ENCODE data around the gene TMEM132D. TPM values are rescaled to one million over a fixed set of nuclear protein-coding genes. Genes with fewer than 3 reads are reported as not detected.

The TMEM132D gene
- polyA plus RNA-seq, 4 donors: 0.10 to 0.21 TPM; not detected in 2

DNA sequence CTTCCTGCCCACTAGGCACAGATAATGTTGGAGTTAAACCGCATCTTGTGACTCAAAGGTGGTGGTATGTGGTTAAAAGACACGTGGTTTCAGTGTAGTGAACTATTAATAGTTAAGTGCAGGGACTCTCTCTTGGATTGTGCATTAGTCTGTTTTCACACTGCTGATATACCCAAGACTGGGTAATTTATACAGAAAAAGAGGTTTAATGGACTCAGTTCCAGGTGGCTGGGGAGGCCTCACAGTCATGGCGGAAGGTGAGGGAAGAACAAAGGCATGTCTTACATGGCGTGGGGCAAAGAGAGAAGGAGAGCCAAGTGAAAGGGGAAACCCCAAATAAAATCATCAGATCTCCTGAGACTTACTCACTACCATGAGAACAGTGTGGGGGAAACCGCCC, 688.3 kb downstream of the TMEM132D start:
- WGBS, 3 donors: 84 to 92% (median 90%) methylated on average over 5 of the region's 5 CpGs
- Histone ChIP-seq H3K4me1 (ENCODE audit: control insufficient read depth in 3 of 3, insufficient read depth in 2 of 3, low read depth in 1 of 3, low read length in 2 of 3) (peaks cover 0 to 9% (median 0%) of the 10 kb centered on the region in 3 donors), H3K27me3 (ENCODE audit: control insufficient read depth in 3 of 3, insufficient read depth in 3 of 3, low read length in 3 of 3) (no peaks in the 10 kb centered on the region), H3K4me3 (ENCODE audit: low read depth in 1 of 3, low read length in 3 of 3) (no peak overlapping the region), H3K36me3 (ENCODE audit: control insufficient read depth in 3 of 3, insufficient read depth in 2 of 3, low read depth in 1 of 3, low read length in 3 of 3) (no peaks in the 10 kb centered on the region), H3K27ac (ENCODE audit: low read depth in 1 of 3, low read length in 2 of 3) (no peak overlapping the region), H3K9me3 (ENCODE audit: control insufficient read depth in 2 of 2, insufficient read depth in 1 of 2, low read depth in 1 of 2, low read length in 1 of 2) (peaks cover 0 to 8% of the 10 kb centered on the region in 2 donors)
- no peak for FAIRE-seq
- no peak for DNase-seq

DNA sequence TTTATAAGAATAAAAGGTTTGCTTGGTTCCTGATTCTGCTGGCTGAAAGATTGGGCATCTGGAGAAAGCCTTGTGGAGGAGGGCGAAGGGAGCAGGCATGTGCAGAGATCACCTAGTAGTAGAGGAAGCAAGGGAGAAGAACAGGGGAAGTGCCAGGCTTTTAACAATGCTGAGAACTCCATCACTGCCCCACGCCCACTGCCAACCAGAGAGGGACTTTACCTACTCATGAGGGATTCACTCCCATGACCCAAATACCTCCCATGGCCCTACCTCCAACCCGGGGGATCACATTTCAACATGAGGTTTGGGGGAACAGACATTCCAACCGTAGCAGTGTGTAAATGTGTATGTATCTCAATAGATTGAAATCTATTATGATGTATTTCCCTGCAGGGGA, 690.3 kb downstream of the TMEM132D start:
- Histone ChIP-seq H3K36me3 (ENCODE audit: control insufficient read depth in 3 of 3, insufficient read depth in 2 of 3, low read depth in 1 of 3, low read length in 3 of 3) (no peaks in the 10 kb centered on the region), H3K4me1 (ENCODE audit: control insufficient read depth in 3 of 3, insufficient read depth in 2 of 3, low read depth in 1 of 3, low read length in 2 of 3) (peaks cover 0 to 9% (median 0%) of the 10 kb centered on the region in 3 donors), H3K4me3 (ENCODE audit: low read depth in 1 of 3, low read length in 3 of 3) (no peak overlapping the region), H3K9me3 (ENCODE audit: control insufficient read depth in 2 of 2, insufficient read depth in 1 of 2, low read depth in 1 of 2, low read length in 1 of 2) (peaks cover 0 to 2% of the 10 kb centered on the region in 2 donors), H3K27ac (ENCODE audit: low read depth in 1 of 3, low read length in 2 of 3) (no peak overlapping the region), H3K27me3 (ENCODE audit: control insufficient read depth in 3 of 3, insufficient read depth in 3 of 3, low read length in 3 of 3) (no peaks in the 10 kb centered on the region)
- FAIRE-seq (no peak), DNase-seq (no peak)
- WGBS, 3 donors: 74 to 95% (median 76%) methylated on average over 4 of the region's 4 CpGs

DNA sequence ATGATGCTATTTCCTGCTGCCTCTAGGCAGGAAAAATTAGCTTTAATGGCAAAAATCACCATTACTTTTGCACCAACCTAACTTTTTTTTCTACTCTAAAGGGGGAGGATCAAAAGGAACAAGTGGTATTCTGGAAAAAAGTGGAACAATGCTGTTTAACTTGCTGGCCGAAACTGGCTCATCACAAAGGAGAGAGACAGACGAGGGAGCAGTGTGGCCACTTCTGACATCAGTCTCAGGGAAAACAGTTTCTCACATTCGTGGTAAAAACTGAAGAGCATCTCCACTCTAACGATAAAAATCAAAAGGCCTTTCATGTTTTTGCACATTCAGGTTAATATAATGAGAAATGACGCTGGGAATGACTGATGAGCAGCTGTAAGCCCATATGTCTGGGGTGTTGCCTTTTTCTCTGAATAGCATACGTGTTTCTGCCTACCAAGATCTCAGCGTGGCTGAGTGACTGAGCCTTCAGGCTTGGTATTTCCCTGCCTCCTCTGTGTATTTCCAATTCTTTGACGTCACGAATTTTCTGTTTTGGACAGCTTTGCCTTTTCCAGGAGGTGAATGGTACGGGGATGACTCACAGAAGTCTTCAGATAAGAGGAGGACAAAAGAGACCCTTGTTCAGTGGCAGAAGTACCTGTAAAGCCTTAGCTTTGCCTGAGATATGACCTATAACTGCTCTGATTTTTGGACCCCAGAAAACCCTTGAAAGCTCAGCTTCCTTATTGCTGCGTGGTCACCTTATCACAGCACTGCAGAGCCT, 691.8 kb downstream of the TMEM132D start:
- peaks cover 0 to 2% of the 10 kb centered on the region in 2 donors for H3K9me3 ChIP-seq (ENCODE audit: control insufficient read depth in 2 of 2, insufficient read depth in 1 of 2, low read depth in 1 of 2, low read length in 1 of 2)
- 10 to 54% (median 29%) methylated on average over 11 of the region's 11 CpGs for WGBS, 3 donors
- no peak overlapping the region for H3K4me3 ChIP-seq (ENCODE audit: low read depth in 1 of 3, low read length in 3 of 3)
- DNase-seq: peak; percentile 78
- FAIRE-seq: no peak
- no peaks in the 10 kb centered on the region for H3K36me3 ChIP-seq (ENCODE audit: control insufficient read depth in 3 of 3, insufficient read depth in 2 of 3, low read depth in 1 of 3, low read length in 3 of 3)
- H3K4me1 ChIP-seq (ENCODE audit: control insufficient read depth in 3 of 3, insufficient read depth in 2 of 3, low read depth in 1 of 3, low read length in 2 of 3): peaks cover 0 to 9% (median 0%) of the 10 kb centered on the region in 3 donors
- no peaks in the 10 kb centered on the region for H3K27me3 ChIP-seq (ENCODE audit: control insufficient read depth in 3 of 3, insufficient read depth in 3 of 3, low read length in 3 of 3)
- peak overlapping the region in 2 of 3 donors; percentile 59 to 74 for H3K27ac ChIP-seq (ENCODE audit: low read depth in 1 of 3, low read length in 2 of 3)

GRCh38 chr12:129208566-129208965, 695.3 kb downstream of the TMEM132D start:
- 74 to 84% (median 76%) methylated on average over 9 of the region's 9 CpGs for WGBS, 3 donors
- no peak for FAIRE-seq
- peaks cover 0 to 9% (median 0%) of the 10 kb centered on the region in 3 donors for H3K4me1 ChIP-seq (ENCODE audit: control insufficient read depth in 3 of 3, insufficient read depth in 2 of 3, low read depth in 1 of 3, low read length in 2 of 3)

DNA sequence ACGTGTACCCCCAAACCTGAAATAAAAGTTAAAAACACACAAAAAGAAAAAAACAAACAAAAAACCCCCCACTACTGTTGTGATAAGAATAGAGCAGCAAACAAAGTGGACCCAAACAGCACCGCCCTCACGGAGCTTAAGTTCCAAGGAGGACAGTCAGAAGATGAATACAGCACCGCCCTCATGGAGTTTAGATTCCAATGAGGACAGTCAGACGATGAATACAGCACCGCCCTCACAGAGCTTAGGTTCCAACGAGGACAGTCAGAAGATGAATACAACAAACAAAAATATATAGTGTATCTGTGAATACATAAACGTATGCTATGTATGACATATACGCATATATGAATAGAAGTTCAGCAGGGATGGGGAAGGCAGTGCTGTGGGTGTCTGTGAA, 696.7 kb downstream of the TMEM132D start:
- peaks cover 0 to 3% (median 0%) of the 10 kb centered on the region in 3 donors for H3K4me1 ChIP-seq (ENCODE audit: control insufficient read depth in 3 of 3, insufficient read depth in 2 of 3, low read depth in 1 of 3, low read length in 2 of 3)
- WGBS, 3 donors: 85 to 90% (median 89%) methylated on average over 9 of the region's 9 CpGs
- no peaks in the 10 kb centered on the region for H3K9me3 ChIP-seq (ENCODE audit: control insufficient read depth in 2 of 2, insufficient read depth in 1 of 2, low read depth in 1 of 2, low read length in 1 of 2)
- FAIRE-seq: no peak
- no peaks in the 10 kb centered on the region for H3K36me3 ChIP-seq (ENCODE audit: control insufficient read depth in 3 of 3, insufficient read depth in 2 of 3, low read depth in 1 of 3, low read length in 3 of 3)
- H3K4me3 ChIP-seq (ENCODE audit: low read depth in 1 of 3, low read length in 3 of 3): no peak overlapping the region
- DNase-seq: no peak
- H3K27ac ChIP-seq (ENCODE audit: low read depth in 1 of 3, low read length in 2 of 3): no peak overlapping the region
- H3K27me3 ChIP-seq (ENCODE audit: control insufficient read depth in 3 of 3, insufficient read depth in 3 of 3, low read length in 3 of 3): no peaks in the 10 kb centered on the region

More at GRCh38 chr12:129208566-129208965, 695.3 kb downstream of the TMEM132D start:
- no peak overlapping the region for H3K27ac ChIP-seq (ENCODE audit: low read depth in 1 of 3, low read length in 2 of 3)
- no peaks in the 10 kb centered on the region for H3K36me3 ChIP-seq (ENCODE audit: control insufficient read depth in 3 of 3, insufficient read depth in 2 of 3, low read depth in 1 of 3, low read length in 3 of 3)
- no peaks in the 10 kb centered on the region for H3K27me3 ChIP-seq (ENCODE audit: control insufficient read depth in 3 of 3, insufficient read depth in 3 of 3, low read length in 3 of 3)
- H3K9me3 ChIP-seq (ENCODE audit: control insufficient read depth in 2 of 2, insufficient read depth in 1 of 2, low read depth in 1 of 2, low read length in 1 of 2): no peaks in the 10 kb centered on the region
- no peak for DNase-seq
- no peak overlapping the region for H3K4me3 ChIP-seq (ENCODE audit: low read depth in 1 of 3, low read length in 3 of 3)

- Histone ChIP-seq H3K27ac (ENCODE audit: low read depth in 1 of 3, low read length in 2 of 3) (no peak overlapping the region), H3K4me1 (ENCODE audit: control insufficient read depth in 3 of 3, insufficient read depth in 2 of 3, low read depth in 1 of 3, low read length in 2 of 3) (no peaks in the 10 kb centered on the region), H3K4me3 (ENCODE audit: low read depth in 1 of 3, low read length in 3 of 3) (no peak overlapping the region), H3K36me3 (ENCODE audit: control insufficient read depth in 3 of 3, insufficient read depth in 2 of 3, low read depth in 1 of 3, low read length in 3 of 3) (no peaks in the 10 kb centered on the region), H3K27me3 (ENCODE audit: control insufficient read depth in 3 of 3, insufficient read depth in 3 of 3, low read length in 3 of 3) (no peaks in the 10 kb centered on the region), H3K9me3 (ENCODE audit: control insufficient read depth in 2 of 2, insufficient read depth in 1 of 2, low read depth in 1 of 2, low read length in 1 of 2) (no peaks in the 10 kb centered on the region)
- DNase-seq (no peak), FAIRE-seq (no peak)
- 55 to 76% (median 60%) methylated on average over 2 of the region's 2 CpGs for WGBS, 3 donors
These were observed 700.4 kb downstream of the TMEM132D start for GRCh38 chr12:129203456-129203855.

- DNase-seq (no peak), FAIRE-seq (no peak)
- Histone ChIP-seq H3K27me3 (ENCODE audit: control insufficient read depth in 3 of 3, insufficient read depth in 3 of 3, low read length in 3 of 3) (no peaks in the 10 kb centered on the region), H3K9me3 (ENCODE audit: control insufficient read depth in 2 of 2, insufficient read depth in 1 of 2, low read depth in 1 of 2, low read length in 1 of 2) (no peaks in the 10 kb centered on the region), H3K27ac (ENCODE audit: low read depth in 1 of 3, low read length in 2 of 3) (no peak overlapping the region), H3K4me1 (ENCODE audit: control insufficient read depth in 3 of 3, insufficient read depth in 2 of 3, low read depth in 1 of 3, low read length in 2 of 3) (no peaks in the 10 kb centered on the region), H3K36me3 (ENCODE audit: control insufficient read depth in 3 of 3, insufficient read depth in 2 of 3, low read depth in 1 of 3, low read length in 3 of 3) (no peaks in the 10 kb centered on the region), H3K4me3 (ENCODE audit: low read depth in 1 of 3, low read length in 3 of 3) (no peak overlapping the region)
- 53 to 69% (median 69%) methylated on average over 6 of the region's 6 CpGs for WGBS, 3 donors
These were observed 701.6 kb downstream of the TMEM132D start for GRCh38 chr12:129202109-129202814.

- H3K27ac ChIP-seq (ENCODE audit: low read depth in 1 of 3, low read length in 2 of 3): no peak overlapping the region
- no peak for DNase-seq
- H3K4me3 ChIP-seq (ENCODE audit: low read depth in 1 of 3, low read length in 3 of 3): no peak overlapping the region
- WGBS, 3 donors: 77 to 88% (median 80%) methylated on average over 2 of the region's 2 CpGs
- no peaks in the 10 kb centered on the region for H3K36me3 ChIP-seq (ENCODE audit: control insufficient read depth in 3 of 3, insufficient read depth in 2 of 3, low read depth in 1 of 3, low read length in 3 of 3)
- no peaks in the 10 kb centered on the region for H3K4me1 ChIP-seq (ENCODE audit: control insufficient read depth in 3 of 3, insufficient read depth in 2 of 3, low read depth in 1 of 3, low read length in 2 of 3)
- no peaks in the 10 kb centered on the region for H3K9me3 ChIP-seq (ENCODE audit: control insufficient read depth in 2 of 2, insufficient read depth in 1 of 2, low read depth in 1 of 2, low read length in 1 of 2)
- no peak for FAIRE-seq
- no peaks in the 10 kb centered on the region for H3K27me3 ChIP-seq (ENCODE audit: control insufficient read depth in 3 of 3, insufficient read depth in 3 of 3, low read length in 3 of 3)
These were observed 702.8 kb downstream of the TMEM132D start for GRCh38 chr12:129201029-129201428.
